Measurements from ENCODE around the gene CREB3L2.
A peak's percentile ranks its signal among the peaks of the same experiment; 100 is the strongest.

CREB3L2 gene

GRCh38 chr7:138032770-138033169 is 30.9 kb upstream of the CREB3L2 start:
- TF ChIP-seq ZFX (IDR thresholded peaks at IDR 0.05; ENCODE audit: borderline replicate concordance): no peak
- H3K27ac ChIP-seq: no peak overlapping the region

- TF ChIP-seq ZFX (IDR thresholded peaks at IDR 0.05; ENCODE audit: borderline replicate concordance) (no peak), CTCF (IDR thresholded peaks at IDR 0.05) (no peak)
- no peak overlapping the region for H3K27ac ChIP-seq
Observed at GRCh38 chr7:138032186-138032585, 30.3 kb upstream of the CREB3L2 start.

GRCh38 chr7:138030679-138031351 is 28.9 kb upstream of the CREB3L2 start:
- TF ChIP-seq CTCF (IDR thresholded peaks at IDR 0.05) (no peak), ZFX (IDR thresholded peaks at IDR 0.05; ENCODE audit: borderline replicate concordance) (no peak)
- no peak overlapping the region; the same call in 1 of the 2 replicates for H3K27ac ChIP-seq

GRCh38 chr7:138029941-138030340 is 28.1 kb upstream of the CREB3L2 start:
- peak overlapping the region; percentile 35 for H3K27ac ChIP-seq
- TF ChIP-seq CTCF (IDR thresholded peaks at IDR 0.05) (no peak), ZFX (IDR thresholded peaks at IDR 0.05; ENCODE audit: borderline replicate concordance) (no peak)

- no peak overlapping the region for H3K27ac ChIP-seq
- TF ChIP-seq ZFX (IDR thresholded peaks at IDR 0.05; ENCODE audit: borderline replicate concordance) (no peak), CTCF (IDR thresholded peaks at IDR 0.05) (no peak)
Observed at GRCh38 chr7:138029126-138029525, 27.2 kb upstream of the CREB3L2 start.

GRCh38 chr7:138027100-138027499 is 25.2 kb upstream of the CREB3L2 start:
- TF ChIP-seq CTCF (IDR thresholded peaks at IDR 0.05) (no peak), ZFX (IDR thresholded peaks at IDR 0.05; ENCODE audit: borderline replicate concordance) (no peak)
- H3K27ac ChIP-seq: no peak overlapping the region

- no peak for TF ChIP-seq CTCF (IDR thresholded peaks at IDR 0.05)
- no peak for TF ChIP-seq ZFX (IDR thresholded peaks at IDR 0.05; ENCODE audit: borderline replicate concordance)
- H3K27ac ChIP-seq: no peak overlapping the region
Observed at GRCh38 chr7:138025215-138026186, 23.6 kb upstream of the CREB3L2 start.
